IMR-90 (cell line): ENCODE results near the gene TMEM239. TPM values are rescaled to one million over a fixed set of nuclear protein-coding genes. Genes with fewer than 3 reads are reported as not detected.

Experiments
- ATAC-seq: fragments of 200-7000 bp; cut with Tn5 transposase; 2 replicates; pipeline ENCODE4 v1.9.1; 2020; ENCODE audit warnings: low read depth, mild to moderate bottlenecking, moderate library complexity
- BruUV-seq: library from RNA; stranded (reverse); fragments of 400-500 nt; replicated peaks from 2 replicates; lab custom pipeline; 2021; lab: Mats Ljungman, UMichigan
- CTCF ChIA-PET: fragments of 300-600 bp; formaldehyde crosslinking; extraction: SDS; loops from one replicate; lab custom pipeline; 2021; ENCODE audit warnings: antibody characterized with exemption; lab: Yijun Ruan, JAX
- POLR2A ChIA-PET: fragments of 300-600 bp; sonication (Branson Sonifier 250); formaldehyde crosslinking; loops from one replicate; lab custom pipeline; 2022; ENCODE audit warnings: antibody characterized with exemption; ENCODE audit not compliant: unreplicated experiment; lab: Charles Lee
- DNase-seq: peaks from one replicate; pipeline ENCODE4 v3.0.0; 2013
- H2AFZ ChIP-seq: replicated peaks from 2 replicates; pipeline ENCODE3; 2013; ENCODE audit warnings: low read length, mild to moderate bottlenecking; ENCODE audit not compliant: poor library complexity
- H2AK5ac ChIP-seq: 2 replicates; pipeline ENCODE4 v1.6.1; 2013; ENCODE audit warnings: low read depth, low read length, inconsistent platforms
- H2AK9ac ChIP-seq: replicated peaks from 2 replicates; pipeline ENCODE3; 2013; ENCODE audit warnings: mild to moderate bottlenecking, low read depth, low read length, moderate library complexity; ENCODE audit not compliant: poor library complexity
- H2BK120ac ChIP-seq: 2 replicates; pipeline ENCODE4 v1.6.1; 2013; ENCODE audit warnings: low read depth, low read length, inconsistent platforms
- H2BK15ac ChIP-seq: 3 replicates; pipeline ENCODE4 v1.6.1; 2013; ENCODE audit warnings: low read depth, low read length, inconsistent platforms
- H2BK20ac ChIP-seq: 2 replicates; pipeline ENCODE4 v1.6.1; 2013; ENCODE audit warnings: low read depth, mild to moderate bottlenecking, inconsistent platforms, low read length, moderate library complexity
- H2BK5ac ChIP-seq: 2 replicates; pipeline ENCODE4 v1.6.1; 2013; ENCODE audit warnings: mild to moderate bottlenecking, low read depth, low read length, inconsistent platforms; ENCODE audit not compliant: poor library complexity, severe bottlenecking
- H3K14ac ChIP-seq: replicated peaks from 2 replicates; pipeline ENCODE4 v1.6.1; 2013; ENCODE audit warnings: low read depth, low read length, inconsistent platforms
- H3K18ac ChIP-seq: 2 replicates; pipeline ENCODE4 v1.6.1; 2013; ENCODE audit warnings: low read depth, low read length, control low read depth
- H3K23ac ChIP-seq: 2 replicates; pipeline ENCODE4 v1.6.1; 2013; ENCODE audit warnings: low read depth, low read length, inconsistent platforms
- H3K27ac ChIP-seq: 2 replicates; pipeline ENCODE4 v1.5.1; 2013; ENCODE audit warnings: mild to moderate bottlenecking, control low read depth, low read length; ENCODE audit not compliant: insufficient read depth
- H3K27me3 ChIP-seq: 2 replicates; pipeline ENCODE4 v1.6.1; 2013; ENCODE audit warnings: low read length; ENCODE audit not compliant: control insufficient read depth, insufficient read depth
- H3K36me3 ChIP-seq: 2 replicates; pipeline ENCODE4 v1.6.1; 2013; ENCODE audit warnings: low read length, mixed read lengths; ENCODE audit not compliant: control insufficient read depth, insufficient read depth
- H3K4ac ChIP-seq: 2 replicates; pipeline ENCODE4 v1.6.1; 2013; ENCODE audit warnings: low read depth, low read length, inconsistent platforms
- H3K4me1 ChIP-seq: 2 replicates; pipeline ENCODE4 v1.6.1; 2013; ENCODE audit warnings: low read length, mixed read lengths; ENCODE audit not compliant: control insufficient read depth, insufficient read depth
- H3K4me2 ChIP-seq: 2 replicates; pipeline ENCODE4 v1.6.1; 2013; ENCODE audit warnings: low read depth, mild to moderate bottlenecking, control low read depth, low read length, moderate library complexity
- H3K4me3 ChIP-seq: 2 replicates; pipeline ENCODE4 v1.5.1; 2013; ENCODE audit warnings: low read depth, mild to moderate bottlenecking, control low read depth, low read length, moderate library complexity; ENCODE audit not compliant: insufficient read depth
- H3K56ac ChIP-seq: 2 replicates; pipeline ENCODE4 v1.6.1; 2013; ENCODE audit warnings: low read length, inconsistent platforms; ENCODE audit not compliant: insufficient read depth; ENCODE audit errors: extremely low read depth
- H3K79me1 ChIP-seq, 2 experiments: 2 replicates each; pipeline ENCODE4 v1.6.1; 2013; ENCODE audit warnings: low read length in 2 of 2, inconsistent platforms in 1 of 2, low read depth in 1 of 2
- H3K9ac ChIP-seq: 2 replicates; pipeline ENCODE4 v1.6.1; 2013; ENCODE audit warnings: low read depth, low read length, control low read depth
- H3K9me1 ChIP-seq: 2 replicates; pipeline ENCODE4 v1.6.1; 2013; ENCODE audit warnings: low read length, inconsistent platforms; ENCODE audit not compliant: insufficient read depth
- H3K9me3 ChIP-seq: 2 replicates; pipeline ENCODE4 v1.6.1; 2013; ENCODE audit warnings: low read length; ENCODE audit not compliant: control insufficient read depth, insufficient read depth
- H4K20me1 ChIP-seq: 2 replicates; pipeline ENCODE4 v1.6.1; 2013; ENCODE audit warnings: low read length, inconsistent platforms; ENCODE audit not compliant: insufficient read depth
- H4K5ac ChIP-seq: 2 replicates; pipeline ENCODE4 v1.6.1; 2013; ENCODE audit warnings: mild to moderate bottlenecking, low read depth, low read length, control low read depth
- H4K8ac ChIP-seq, 2 experiments: 2 replicates each; pipeline ENCODE4 v1.6.1; 2013; ENCODE audit warnings: low read depth in 2 of 2, low read length in 2 of 2, control low read depth in 1 of 2, inconsistent platforms in 1 of 2
- H4K91ac ChIP-seq: 2 replicates; pipeline ENCODE4 v1.6.1; 2013; ENCODE audit warnings: low read depth, low read length, inconsistent platforms; ENCODE audit not compliant: insufficient read depth
- CEBPB ChIP-seq: IDR thresholded peaks from 2 replicates; pipeline ENCODE4 v1.6.1; 2012; ENCODE audit warnings: low read depth, low read length, improper control_type of control experiment
- CHD1 ChIP-seq: IDR thresholded peaks from 2 replicates; pipeline ENCODE4 v1.6.1; 2012; ENCODE audit warnings: low read depth, low read length, improper control_type of control experiment
- MAZ ChIP-seq: IDR thresholded peaks from 2 replicates; pipeline ENCODE4 v1.6.1; 2012; ENCODE audit warnings: low read depth, mild to moderate bottlenecking, low read length, improper control_type of control experiment, moderate library complexity, borderline replicate concordance
- MXI1 ChIP-seq: IDR thresholded peaks from 2 replicates; pipeline ENCODE4 v1.6.1; 2012; ENCODE audit warnings: low read depth, mild to moderate bottlenecking, low read length, moderate library complexity, borderline replicate concordance
- POLR2A ChIP-seq: IDR thresholded peaks from 2 replicates; pipeline ENCODE4 v1.6.1; 2012; ENCODE audit warnings: mild to moderate bottlenecking, low read depth, low read length
- RCOR1 ChIP-seq: IDR thresholded peaks from 2 replicates; pipeline ENCODE4 v1.6.1; 2012; ENCODE audit warnings: mild to moderate bottlenecking, low read length, improper control_type of control experiment; ENCODE audit not compliant: insufficient replicate concordance
- RFX5 ChIP-seq: IDR thresholded peaks from 2 replicates; pipeline ENCODE4 v1.8.0; 2012; ENCODE audit warnings: low read depth, mild to moderate bottlenecking, low read length, moderate library complexity
- WGBS, 2 experiments: methylation state at CpG; one replicate each; pipeline versions ENCODE4 v1.1.5 to v1.1.7; 2013; ENCODE audit warnings: missing lambda C conversion rate in 2 of 2; ENCODE audit not compliant: insufficient read length in 1 of 2; ENCODE audit errors: extremely low coverage in 2 of 2; 5-methylcytosine and 5-hydroxymethylcytosine counted together
- dilution Hi-C: fragments of 300-500 bp; cut with HindIII; formaldehyde crosslinking; loops from one replicate; pipeline ENCODE4 v1.14.3; 2018; ENCODE audit warnings: low sequenced_read_pairs; ENCODE audit not compliant: unreplicated experiment
- in situ Hi-C: fragments of 300-500 bp; cut with MboI; formaldehyde crosslinking; loops from 3 replicates; pipeline ENCODE4 v1.14.3; 2019; ENCODE audit warnings: low sequenced_read_pairs, inconsistent platforms, mixed read lengths
- intact Hi-C: fragments of 100-400 bp; cut with micrococcal nuclease; formaldehyde crosslinking; loops from 2 replicates; pipeline ENCODE4 v1.10.0; 2022
- polyA plus RNA-seq, 3 experiments: library from polyadenylated mRNA; depleted of rRNA; stranded (reverse); fragments of >200 nt; gene quantifications; 2 replicates each; pipeline ENCODE4 v1.2.3, GENCODE V29; 2012; ENCODE audit warnings: low replicate concordance in 1 of 3
- total RNA-seq: library from RNA; depleted of rRNA; stranded (reverse); fragments of >200 nt; gene quantifications from 2 replicates; pipeline ENCODE4 v1.2.3, GENCODE V29; 2012
- TF ChIP-seq, protein P1 (sequence below): conservative IDR thresholded peaks from 2 replicates; pipeline ENCODE4 v1.5.1; 2012; ENCODE audit warnings: mild to moderate bottlenecking, low read depth, low read length, improper control_type of control experiment
- TF ChIP-seq, protein P2 (sequence below): fragments of 150-350 bp; IDR thresholded peaks from 2 replicates; pipeline ENCODE4 v1.6.1; 2016; ENCODE audit warnings: low read depth, mild to moderate bottlenecking, low read length, moderate library complexity, borderline replicate concordance

Gene TMEM239
- total and polyA plus RNA-seq, 2 of the 4 experiments (the other 2 are of a cell fraction): 0.32 TPM; not detected in 1

DNA sequence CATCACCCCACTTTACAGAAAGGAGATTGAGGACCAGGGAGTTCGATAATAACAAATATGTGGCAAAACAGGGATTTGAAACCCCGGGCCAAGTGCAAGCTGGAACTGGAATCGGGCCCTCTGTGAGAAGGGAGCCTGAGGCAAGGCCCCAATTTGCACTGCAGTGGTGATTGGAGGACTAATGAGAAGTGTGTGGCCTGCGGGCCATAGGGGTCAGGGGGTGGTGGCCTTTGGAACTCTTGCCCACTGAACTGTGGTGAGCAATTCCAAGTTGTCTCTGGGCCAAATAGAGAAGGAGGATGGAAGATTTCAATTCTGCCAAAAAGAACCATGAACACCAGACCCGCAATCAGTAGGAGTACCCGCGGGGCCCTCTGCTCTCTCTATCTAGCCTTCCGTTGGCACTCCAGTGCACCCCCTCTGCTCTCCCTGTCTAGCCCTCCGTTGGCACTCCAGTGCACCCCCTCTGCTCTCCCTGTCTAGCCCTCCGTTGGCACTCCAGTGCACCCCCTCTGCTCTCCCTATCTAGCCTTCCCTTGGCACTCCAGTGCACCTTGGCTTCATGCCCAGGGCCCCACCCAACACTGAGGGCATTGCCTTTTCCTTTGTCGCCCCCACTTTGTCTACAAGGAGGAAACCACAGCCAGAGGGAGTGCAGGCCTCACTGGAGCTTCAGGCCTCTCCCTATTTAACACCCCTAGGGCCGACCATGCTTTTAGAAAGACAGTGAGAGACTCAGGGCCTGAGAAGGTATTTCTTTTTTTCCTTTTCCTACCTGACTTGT lies 51.1 kb downstream of the TMEM239 start:
- DNase-seq (no peak), ATAC-seq (no peak)
- no peaks in the 10 kb centered on the region for H3K27me3 ChIP-seq
- ChIA-PET CTCF (interaction anchor here (0.5 to 0.9 kb wide), 2 partner anchors 51 to 134 kb away, joined by 3 to 4 read pairs; no protein-coding TSS in a partner anchor), POLR2A (no interaction called here)
- no peak overlapping the region for H3K23ac ChIP-seq
- no peak overlapping the region for H2BK120ac ChIP-seq
- H3K56ac ChIP-seq: no peak overlapping the region
- H2BK15ac ChIP-seq: no peak overlapping the region
- H2AK5ac ChIP-seq: no peak overlapping the region
- in situ Hi-C loops: no loop called here
- no peak overlapping the region for H3K4me2 ChIP-seq
- H3K9ac ChIP-seq: no peak overlapping the region
- no peak overlapping the region for H2BK20ac ChIP-seq
- H3K18ac ChIP-seq: no peak overlapping the region
- H3K79me1 ChIP-seq: 0 out of 4 replicates have a peak, but pooled peaks cover 0 to 3% of the 10 kb centered on the region in 2 experiments
- dilution Hi-C loops: no loop called here
- H4K5ac ChIP-seq: no peak overlapping the region
- no TSS peak for BruUV-seq
- intact Hi-C loops: no loop called here
- H3K14ac ChIP-seq: no peak overlapping the region
- H3K9me3 ChIP-seq: no peaks in the 10 kb centered on the region
- no peaks in the 10 kb centered on the region for H4K20me1 ChIP-seq
- no peak overlapping the region for H4K8ac ChIP-seq
- H3K9me1 ChIP-seq: peaks cover 14% of the 10 kb centered on the region
- peaks cover 9% of the 10 kb centered on the region for H3K4me1 ChIP-seq
- peaks cover 41% of the 10 kb centered on the region for H3K36me3 ChIP-seq
- TF ChIP-seq CEBPB: no peak
- TF ChIP-seq CHD1: no peak
- no peak for TF ChIP-seq RCOR1
- TF ChIP-seq MXI1: no peak
- TF ChIP-seq, protein P1, sequence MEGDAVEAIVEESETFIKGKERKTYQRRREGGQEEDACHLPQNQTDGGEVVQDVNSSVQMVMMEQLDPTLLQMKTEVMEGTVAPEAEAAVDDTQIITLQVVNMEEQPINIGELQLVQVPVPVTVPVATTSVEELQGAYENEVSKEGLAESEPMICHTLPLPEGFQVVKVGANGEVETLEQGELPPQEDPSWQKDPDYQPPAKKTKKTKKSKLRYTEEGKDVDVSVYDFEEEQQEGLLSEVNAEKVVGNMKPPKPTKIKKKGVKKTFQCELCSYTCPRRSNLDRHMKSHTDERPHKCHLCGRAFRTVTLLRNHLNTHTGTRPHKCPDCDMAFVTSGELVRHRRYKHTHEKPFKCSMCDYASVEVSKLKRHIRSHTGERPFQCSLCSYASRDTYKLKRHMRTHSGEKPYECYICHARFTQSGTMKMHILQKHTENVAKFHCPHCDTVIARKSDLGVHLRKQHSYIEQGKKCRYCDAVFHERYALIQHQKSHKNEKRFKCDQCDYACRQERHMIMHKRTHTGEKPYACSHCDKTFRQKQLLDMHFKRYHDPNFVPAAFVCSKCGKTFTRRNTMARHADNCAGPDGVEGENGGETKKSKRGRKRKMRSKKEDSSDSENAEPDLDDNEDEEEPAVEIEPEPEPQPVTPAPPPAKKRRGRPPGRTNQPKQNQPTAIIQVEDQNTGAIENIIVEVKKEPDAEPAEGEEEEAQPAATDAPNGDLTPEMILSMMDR: no peak
- TF ChIP-seq, protein P2, sequence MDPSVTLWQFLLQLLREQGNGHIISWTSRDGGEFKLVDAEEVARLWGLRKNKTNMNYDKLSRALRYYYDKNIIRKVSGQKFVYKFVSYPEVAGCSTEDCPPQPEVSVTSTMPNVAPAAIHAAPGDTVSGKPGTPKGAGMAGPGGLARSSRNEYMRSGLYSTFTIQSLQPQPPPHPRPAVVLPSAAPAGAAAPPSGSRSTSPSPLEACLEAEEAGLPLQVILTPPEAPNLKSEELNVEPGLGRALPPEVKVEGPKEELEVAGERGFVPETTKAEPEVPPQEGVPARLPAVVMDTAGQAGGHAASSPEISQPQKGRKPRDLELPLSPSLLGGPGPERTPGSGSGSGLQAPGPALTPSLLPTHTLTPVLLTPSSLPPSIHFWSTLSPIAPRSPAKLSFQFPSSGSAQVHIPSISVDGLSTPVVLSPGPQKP: no peak
- no peak for TF ChIP-seq MAZ
- TF ChIP-seq RFX5: no peak
- no peak for TF ChIP-seq POLR2A
- H3K27ac ChIP-seq: no peak overlapping the region
- WGBS, 2 experiments: 92% methylated on average over 2 of the region's 12 CpGs; no CpG with 5 or more reads in 1 of the 2 experiments
- no peak overlapping the region for H2BK5ac ChIP-seq
- H2AFZ ChIP-seq: no peak overlapping the region
- no peak overlapping the region for H2AK9ac ChIP-seq
- no peak overlapping the region for H4K91ac ChIP-seq
- H3K4ac ChIP-seq: no peak overlapping the region
- H3K4me3 ChIP-seq: no peak overlapping the region
